HG03135 (cell line): ENCODE results near the gene WNT5A.
"Not testable (repeated sequence)": the region's sequence is repeated elsewhere in the genome, so short reads cannot be mapped to it uniquely, and the experiment has no call there.

Experiments
- ATAC-seq: cut with Tn5 transposase; IDR thresholded peaks from one replicate; pipeline ENCODE4 v1.9.1; 2021; ENCODE audit warnings: mild to moderate bottlenecking, moderate library complexity; ENCODE audit not compliant: unreplicated experiment

WNT5A gene

GRCh38 chr3:55507808-55508207, 20.7 kb upstream of the WNT5A start:
- ATAC-seq = no peak

GRCh38 chr3:55505776-55506175, 18.7 kb upstream of the WNT5A start:
- ATAC-seq = no peak

- ATAC-seq = not testable (repeated sequence)
Observed at GRCh38 chr3:55505102-55505501, 18.0 kb upstream of the WNT5A start.

- no peak for ATAC-seq
Observed at GRCh38 chr3:55501905-55502304, 14.8 kb upstream of the WNT5A start.

- no peak for ATAC-seq
Observed at GRCh38 chr3:55500555-55501330, 13.6 kb upstream of the WNT5A start.

- no peak for ATAC-seq
Observed at GRCh38 chr3:55498520-55498919, 11.4 kb upstream of the WNT5A start.

- ATAC-seq = no peak
Observed at GRCh38 chr3:55497250-55497649, 10.1 kb upstream of the WNT5A start.

GRCh38 chr3:55494976-55495375, 7.9 kb upstream of the WNT5A start:
- no peak for ATAC-seq

- no peak for ATAC-seq
Observed at GRCh38 chr3:55492976-55493375, 5.9 kb upstream of the WNT5A start.

GRCh38 chr3:55491296-55491816, 4.2 kb upstream of the WNT5A start:
- ATAC-seq = no peak

GRCh38 chr3:55490276-55490913, 3.3 kb upstream of the WNT5A start:
- ATAC-seq = no peak

- ATAC-seq = no peak
Observed at GRCh38 chr3:55489798-55490132, 2.7 kb upstream of the WNT5A start.

GRCh38 chr3:55488398-55489055, 1.4 kb upstream of the WNT5A start:
- no peak for ATAC-seq

- ATAC-seq = no peak
Observed at GRCh38 chr3:55487381-55488241, 505 bp upstream of the WNT5A start.

GRCh38 chr3:55486101-55486856, 827 bp downstream of the WNT5A start:
- ATAC-seq = no peak

- ATAC-seq = peak; percentile 67
Observed at GRCh38 chr3:55484801-55485791, 2.0 kb downstream of the WNT5A start.

- ATAC-seq = no peak
Observed at GRCh38 chr3:55484191-55484689, 2.9 kb downstream of the WNT5A start.

- ATAC-seq = no peak
Observed at GRCh38 chr3:55483196-55484095, 3.7 kb downstream of the WNT5A start.
